Measurements from ENCODE around the gene SKAP1.

- TF ChIP-seq, protein P1, sequence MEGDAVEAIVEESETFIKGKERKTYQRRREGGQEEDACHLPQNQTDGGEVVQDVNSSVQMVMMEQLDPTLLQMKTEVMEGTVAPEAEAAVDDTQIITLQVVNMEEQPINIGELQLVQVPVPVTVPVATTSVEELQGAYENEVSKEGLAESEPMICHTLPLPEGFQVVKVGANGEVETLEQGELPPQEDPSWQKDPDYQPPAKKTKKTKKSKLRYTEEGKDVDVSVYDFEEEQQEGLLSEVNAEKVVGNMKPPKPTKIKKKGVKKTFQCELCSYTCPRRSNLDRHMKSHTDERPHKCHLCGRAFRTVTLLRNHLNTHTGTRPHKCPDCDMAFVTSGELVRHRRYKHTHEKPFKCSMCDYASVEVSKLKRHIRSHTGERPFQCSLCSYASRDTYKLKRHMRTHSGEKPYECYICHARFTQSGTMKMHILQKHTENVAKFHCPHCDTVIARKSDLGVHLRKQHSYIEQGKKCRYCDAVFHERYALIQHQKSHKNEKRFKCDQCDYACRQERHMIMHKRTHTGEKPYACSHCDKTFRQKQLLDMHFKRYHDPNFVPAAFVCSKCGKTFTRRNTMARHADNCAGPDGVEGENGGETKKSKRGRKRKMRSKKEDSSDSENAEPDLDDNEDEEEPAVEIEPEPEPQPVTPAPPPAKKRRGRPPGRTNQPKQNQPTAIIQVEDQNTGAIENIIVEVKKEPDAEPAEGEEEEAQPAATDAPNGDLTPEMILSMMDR (IDR thresholded peaks at IDR 0.05), result no peak
- no peak for TF ChIP-seq ZFX (IDR thresholded peaks at IDR 0.05; ENCODE audit: borderline replicate concordance)
These were observed 49.0 kb upstream of the SKAP1 start for GRCh38 chr17:48479014-48479402.
